ENCODE measurements around the gene OR14K1.

GRCh38 chr1:247760456-247760855 is 22.0 kb downstream of the OR14K1 start, which contains the start of gene OR1C1:
- TF ChIP-seq CTCF (IDR thresholded peaks at IDR 0.05) (no peak), POLR2AphosphoS5 (IDR thresholded peaks at IDR 0.05) (no peak), POLR2A (IDR thresholded peaks at IDR 0.05; ENCODE audit: low read depth) (no peak)
